ENCODE data around the gene ARHGEF16. TPM values are rescaled to one million over a fixed set of nuclear protein-coding genes. Genes with fewer than 3 reads are reported as not detected.
A peak's percentile ranks its signal among the peaks of the same experiment; 100 is the strongest.

ARHGEF16 gene
- polyA plus RNA-seq, 1 experiment, result 0.04 TPM

DNA sequence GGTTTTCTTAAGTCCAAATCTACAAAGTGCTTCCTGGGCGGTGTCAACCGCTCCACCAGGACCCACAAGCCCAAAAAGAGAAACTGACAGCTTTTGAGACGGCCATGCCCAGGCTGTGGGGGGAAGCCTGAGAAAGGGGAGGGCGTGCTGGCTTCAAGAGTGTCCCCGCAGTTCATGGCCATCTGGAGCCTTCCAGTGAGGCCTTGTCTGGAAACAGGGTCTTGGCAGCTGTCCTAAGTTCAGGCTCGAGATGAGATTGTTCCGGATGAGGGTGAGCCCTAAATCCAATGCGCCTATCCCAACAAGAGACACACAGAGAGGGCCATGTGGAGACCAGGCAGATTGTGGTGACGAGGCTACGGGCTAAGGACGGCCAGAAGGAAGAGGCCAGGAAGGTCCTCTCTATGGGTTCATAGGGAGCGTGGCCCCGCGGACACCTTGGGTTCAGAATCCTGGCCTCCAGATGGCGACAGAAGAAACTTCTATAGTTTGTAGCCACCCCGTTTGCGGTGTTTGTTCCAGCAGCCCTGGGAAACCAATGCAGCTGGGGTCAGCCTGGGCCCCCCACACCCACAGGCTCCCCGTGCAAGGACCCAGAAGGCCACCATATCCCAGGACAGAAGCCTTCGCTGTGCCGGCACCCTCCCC is 70.2 kb downstream of the ARHGEF16 start:
- H3K27me3 ChIP-seq (ENCODE audit: control insufficient read depth, insufficient read depth, low read length), result no peaks in the 10 kb centered on the region
- TF ChIP-seq, protein P1, sequence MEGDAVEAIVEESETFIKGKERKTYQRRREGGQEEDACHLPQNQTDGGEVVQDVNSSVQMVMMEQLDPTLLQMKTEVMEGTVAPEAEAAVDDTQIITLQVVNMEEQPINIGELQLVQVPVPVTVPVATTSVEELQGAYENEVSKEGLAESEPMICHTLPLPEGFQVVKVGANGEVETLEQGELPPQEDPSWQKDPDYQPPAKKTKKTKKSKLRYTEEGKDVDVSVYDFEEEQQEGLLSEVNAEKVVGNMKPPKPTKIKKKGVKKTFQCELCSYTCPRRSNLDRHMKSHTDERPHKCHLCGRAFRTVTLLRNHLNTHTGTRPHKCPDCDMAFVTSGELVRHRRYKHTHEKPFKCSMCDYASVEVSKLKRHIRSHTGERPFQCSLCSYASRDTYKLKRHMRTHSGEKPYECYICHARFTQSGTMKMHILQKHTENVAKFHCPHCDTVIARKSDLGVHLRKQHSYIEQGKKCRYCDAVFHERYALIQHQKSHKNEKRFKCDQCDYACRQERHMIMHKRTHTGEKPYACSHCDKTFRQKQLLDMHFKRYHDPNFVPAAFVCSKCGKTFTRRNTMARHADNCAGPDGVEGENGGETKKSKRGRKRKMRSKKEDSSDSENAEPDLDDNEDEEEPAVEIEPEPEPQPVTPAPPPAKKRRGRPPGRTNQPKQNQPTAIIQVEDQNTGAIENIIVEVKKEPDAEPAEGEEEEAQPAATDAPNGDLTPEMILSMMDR (IDR thresholded peaks at IDR 0.05; ENCODE audit: insufficient read depth, low read depth, low read length), result 0 out of 2 replicates have a peak, but pooled peaks have one; percentile 9
- no peak overlapping the region for H3K4me3 ChIP-seq (ENCODE audit: low read depth, low read length)
- peaks cover 25% of the 10 kb centered on the region for H3K36me3 ChIP-seq (ENCODE audit: control insufficient read depth, insufficient read depth, low read length)
- CTCF ChIA-PET, result interaction anchor here (1.8 kb wide), 1 partner anchor 40 kb away, joined by 6 read pairs; no protein-coding TSS in a partner anchor
- POLR2A ChIA-PET, result no interaction called here
- no peak for DNase-seq (ENCODE audit: low read depth)

DNA sequence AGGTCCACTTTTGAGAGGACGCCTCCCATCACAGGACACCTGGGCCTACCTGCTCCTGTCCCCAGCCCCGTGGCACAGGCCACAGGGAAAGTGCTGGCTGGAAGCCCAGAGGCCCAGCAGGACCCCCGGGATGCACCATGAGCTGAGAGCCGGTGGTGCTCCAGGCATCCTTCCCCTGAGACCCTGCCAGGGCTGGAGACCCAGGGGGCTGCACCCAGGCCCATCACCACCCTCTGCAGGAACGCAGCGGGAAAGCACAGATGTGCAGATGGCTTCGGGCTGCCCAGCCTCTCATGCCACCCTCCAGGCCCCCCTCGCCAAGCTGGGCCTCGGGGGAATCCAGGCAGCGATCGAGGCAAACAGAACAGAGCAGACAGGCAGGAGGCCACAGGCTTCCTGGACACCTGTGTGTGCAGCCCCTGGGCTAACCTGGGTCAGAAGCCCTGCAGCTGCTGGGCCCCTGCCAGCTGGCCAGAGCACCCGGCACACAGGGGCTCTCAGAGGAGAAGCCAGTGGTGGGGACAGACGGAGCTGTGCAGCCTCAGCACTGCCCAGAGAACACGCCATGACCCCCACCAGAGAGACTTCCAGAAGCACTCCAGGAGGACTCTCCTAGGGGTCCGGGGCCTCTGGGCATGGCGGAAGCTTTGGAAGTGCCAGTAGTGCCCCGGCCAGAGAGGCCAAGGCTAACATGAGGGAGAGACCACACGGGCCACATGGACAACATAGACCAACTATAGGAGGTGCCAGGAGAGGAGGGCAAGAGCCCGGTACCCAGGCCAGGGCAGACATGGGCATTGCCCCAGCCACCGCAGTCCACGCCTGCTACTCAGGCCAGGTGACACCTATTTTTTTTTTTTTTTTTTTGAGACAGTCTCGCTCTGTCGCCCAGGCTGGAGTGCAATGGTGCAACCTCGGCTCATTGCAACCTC is 71.4 kb downstream of the ARHGEF16 start:
- DNase-seq (ENCODE audit: low read depth), result no peak
- CTCF ChIA-PET, result interaction anchor here (0.7 to 1.8 kb wide), 4 partner anchors 8 to 73 kb away, joined by 3 to 6 read pairs (median 3); no protein-coding TSS in a partner anchor
- TF ChIP-seq, protein P1 (IDR thresholded peaks at IDR 0.05; ENCODE audit: insufficient read depth, low read depth, low read length), result no peak
- no peaks in the 10 kb centered on the region for H3K27me3 ChIP-seq (ENCODE audit: control insufficient read depth, insufficient read depth, low read length)
- peaks cover 20% of the 10 kb centered on the region for H3K36me3 ChIP-seq (ENCODE audit: control insufficient read depth, insufficient read depth, low read length)
- POLR2A ChIA-PET, result interaction anchor here (1.0 kb wide), 1 partner anchor 18 kb away, joined by 3 read pairs; no protein-coding TSS in a partner anchor
- H3K4me3 ChIP-seq (ENCODE audit: low read depth, low read length), result no peak overlapping the region

DNA sequence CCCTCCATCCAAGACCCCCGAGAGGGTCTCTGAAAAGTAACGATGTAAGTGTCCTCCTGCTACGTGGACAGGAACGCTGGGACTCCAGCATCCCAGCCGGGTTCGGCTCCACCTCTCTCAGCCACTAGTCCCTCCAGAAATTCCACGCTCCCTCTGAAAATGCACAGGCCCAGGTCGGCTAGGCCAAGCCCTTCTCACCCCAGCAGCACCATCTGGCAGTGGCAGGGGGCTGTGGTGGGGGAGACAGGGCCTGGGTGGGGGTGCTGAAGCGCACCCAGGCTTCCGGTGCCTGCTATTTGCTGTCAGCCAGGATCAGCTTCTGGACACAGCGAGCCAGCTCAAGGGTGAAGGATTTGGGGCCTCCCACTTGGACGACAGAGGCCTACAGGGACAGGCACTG is 73.3 kb downstream of the ARHGEF16 start:
- Histone ChIP-seq H3K36me3 (ENCODE audit: control insufficient read depth, insufficient read depth, low read length) (peaks cover 12% of the 10 kb centered on the region), H3K27me3 (ENCODE audit: control insufficient read depth, insufficient read depth, low read length) (no peaks in the 10 kb centered on the region), H3K4me3 (ENCODE audit: low read depth, low read length) (no peak overlapping the region)
- TF ChIP-seq, protein P1 (IDR thresholded peaks at IDR 0.05; ENCODE audit: insufficient read depth, low read depth, low read length), result no peak
- no peak for DNase-seq (ENCODE audit: low read depth)
- POLR2A ChIA-PET, result no interaction called here
- CTCF ChIA-PET, result interaction anchor here (0.7 to 1.3 kb wide), 4 partner anchors 9 to 97 kb away, joined by 3 to 5 read pairs (median 3); no protein-coding TSS in a partner anchor

DNA sequence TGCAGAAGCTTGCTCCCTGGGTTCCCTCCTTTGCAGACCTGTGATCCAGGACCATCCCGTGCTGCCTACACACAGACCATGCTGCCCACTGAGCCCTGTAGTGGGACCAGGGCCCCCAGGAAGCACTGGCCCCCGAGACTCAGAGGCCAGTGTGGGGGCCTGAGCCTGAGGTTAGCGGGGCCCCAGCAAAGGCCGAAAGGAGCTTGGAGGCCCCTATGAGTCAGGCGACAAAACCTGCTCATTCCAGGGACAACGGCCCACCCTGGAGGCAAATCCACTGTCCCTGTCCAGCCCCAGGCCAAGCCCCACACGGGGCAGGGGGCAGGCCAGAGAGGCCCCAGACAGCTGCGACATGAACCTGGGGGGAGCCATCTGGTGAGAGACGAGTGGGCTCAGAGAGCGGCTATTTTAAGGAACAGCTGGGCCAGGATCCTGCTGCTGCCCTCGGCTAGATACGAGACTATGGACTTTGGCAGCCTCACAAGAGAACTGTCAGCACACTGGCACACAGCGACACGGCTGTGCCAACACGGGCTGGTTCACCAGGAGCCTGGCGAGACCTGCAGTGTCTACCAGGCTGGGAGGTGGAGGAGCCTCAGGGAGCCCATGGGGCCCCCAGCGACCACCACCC is 74.7 kb downstream of the ARHGEF16 start:
- Histone ChIP-seq H3K27me3 (ENCODE audit: control insufficient read depth, insufficient read depth, low read length) (no peaks in the 10 kb centered on the region), H3K4me3 (ENCODE audit: low read depth, low read length) (peak overlapping the region; percentile 53), H3K36me3 (ENCODE audit: control insufficient read depth, insufficient read depth, low read length) (peaks cover 6% of the 10 kb centered on the region)
- CTCF ChIA-PET, result interaction anchor here (1.2 to 2.8 kb wide), 8 partner anchors 11 to 93 kb away, joined by 4 to 20 read pairs (median 7); no protein-coding TSS in a partner anchor
- TF ChIP-seq, protein P1 (IDR thresholded peaks at IDR 0.05; ENCODE audit: insufficient read depth, low read depth, low read length), result no peak
- DNase-seq (ENCODE audit: low read depth), result no peak
- POLR2A ChIA-PET, result interaction anchor here (0.6 kb wide), 1 partner anchor 30 kb away, joined by 3 read pairs; no protein-coding TSS in a partner anchor

All from BJ (cell line).